GM18907 (cell line): ENCODE data around the gene PAFAH1B1.
"Not testable (repeated sequence)": the region's sequence is repeated elsewhere in the genome, so short reads cannot be mapped to it uniquely, and the experiment has no call there.

Source experiments
- ATAC-seq: cut with Tn5 transposase; IDR thresholded peaks from one replicate; pipeline ENCODE4 v1.9.1; 2021; ENCODE audit warnings: mild to moderate bottlenecking, moderate library complexity; ENCODE audit not compliant: unreplicated experiment

The PAFAH1B1 gene

DNA sequence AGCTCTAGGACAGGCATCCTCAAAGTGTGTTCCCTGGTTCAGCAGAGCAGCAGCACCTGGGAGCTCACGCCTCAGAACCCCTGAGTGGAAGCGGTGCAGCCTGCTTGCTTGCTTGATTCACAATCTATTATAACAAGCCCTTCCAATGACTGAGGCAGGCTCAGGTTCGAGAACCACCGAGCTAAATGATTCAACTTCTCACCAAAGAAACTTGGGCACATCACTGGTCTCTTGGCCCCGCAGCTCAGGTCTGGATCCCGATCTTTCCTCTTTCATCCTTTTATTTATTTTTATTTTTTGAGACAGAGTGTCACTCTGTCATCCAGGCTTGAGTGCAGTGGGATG is 93.6 kb downstream of the PAFAH1B1 start:
- no peak for ATAC-seq

DNA sequence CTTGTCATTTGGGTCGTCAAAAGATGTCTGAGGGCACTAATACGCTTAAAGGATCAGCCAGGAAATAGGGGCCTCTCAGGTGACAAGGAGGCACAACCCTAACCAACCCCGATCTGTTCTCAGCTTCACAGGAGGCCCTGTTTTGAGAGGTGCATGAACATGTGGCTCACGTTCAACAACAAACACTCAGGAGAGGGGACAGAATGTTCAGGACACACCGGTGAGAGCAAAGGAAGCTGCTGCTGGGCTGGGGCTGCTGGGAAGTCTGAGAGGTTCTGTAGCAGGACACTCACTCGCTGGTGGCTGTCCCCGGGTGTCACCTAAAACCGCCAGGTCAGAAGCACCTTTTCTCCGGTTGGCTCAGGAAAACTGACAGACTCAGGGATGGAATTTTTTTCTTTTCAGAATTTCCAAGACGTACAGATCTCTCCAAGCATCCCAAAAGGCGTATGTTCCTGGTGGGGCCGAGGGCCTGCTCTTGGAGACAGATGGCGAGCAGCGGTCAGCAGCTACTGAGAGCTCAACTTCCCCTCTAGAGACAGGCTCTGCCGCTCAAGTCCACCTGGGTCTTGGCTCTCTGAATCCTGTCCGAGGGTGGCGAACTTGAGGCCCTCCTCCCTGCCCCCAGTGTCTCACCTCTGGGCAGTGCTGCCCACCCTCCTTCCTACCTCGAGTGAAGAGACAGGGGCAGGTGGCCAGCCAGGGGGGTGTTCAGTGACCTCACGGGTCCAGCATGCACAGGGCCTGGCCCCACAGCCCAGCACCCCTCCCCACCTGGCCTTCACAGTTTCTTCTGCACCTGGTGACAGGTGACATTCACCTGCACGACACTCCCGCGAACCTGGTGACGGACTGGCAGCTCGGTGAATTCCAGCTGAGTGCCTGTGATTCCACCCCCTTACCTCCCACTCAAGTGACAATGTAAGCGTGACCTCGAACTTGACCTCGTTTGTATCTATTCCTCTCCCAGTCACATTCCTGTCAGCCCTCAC is 95.2 kb downstream of the PAFAH1B1 start:
- ATAC-seq, result no peak

DNA sequence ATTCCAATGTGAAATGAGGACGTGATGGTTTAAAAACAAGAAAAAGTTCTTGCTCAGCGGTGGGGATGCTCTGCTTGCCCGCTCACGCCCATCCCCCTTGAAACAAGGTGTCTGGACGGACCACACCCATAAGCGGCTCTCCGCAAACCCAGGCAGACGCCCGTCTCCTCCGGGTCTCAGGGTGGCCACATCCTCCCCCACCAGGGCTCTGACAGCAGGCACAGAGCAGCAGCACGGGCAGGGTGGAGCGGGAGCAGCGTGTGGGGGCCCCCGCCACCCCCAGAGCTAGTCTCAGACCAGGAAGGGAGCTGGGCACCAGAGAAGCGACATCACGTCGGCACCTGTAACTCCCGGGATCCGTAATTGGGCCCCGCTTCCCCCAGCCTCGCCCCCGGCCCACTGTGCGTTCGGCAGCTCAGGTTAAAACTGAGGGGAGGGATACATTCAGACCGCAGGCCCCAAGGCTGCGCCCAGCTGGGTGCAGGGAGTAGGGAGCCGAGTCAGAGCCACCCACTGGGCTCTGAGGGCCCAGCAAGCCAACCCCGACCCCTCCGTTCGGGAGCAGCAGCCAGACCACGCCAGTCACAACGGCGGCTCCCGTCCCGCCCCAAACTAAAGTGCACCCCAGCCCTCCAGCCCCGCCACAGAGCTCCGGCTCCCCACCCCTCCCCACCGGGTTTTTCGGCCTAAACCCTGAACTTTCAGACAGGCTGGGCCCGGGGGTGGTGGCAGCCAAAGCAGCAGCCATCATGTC is 96.1 kb downstream of the PAFAH1B1 start:
- ATAC-seq, result no peak

DNA sequence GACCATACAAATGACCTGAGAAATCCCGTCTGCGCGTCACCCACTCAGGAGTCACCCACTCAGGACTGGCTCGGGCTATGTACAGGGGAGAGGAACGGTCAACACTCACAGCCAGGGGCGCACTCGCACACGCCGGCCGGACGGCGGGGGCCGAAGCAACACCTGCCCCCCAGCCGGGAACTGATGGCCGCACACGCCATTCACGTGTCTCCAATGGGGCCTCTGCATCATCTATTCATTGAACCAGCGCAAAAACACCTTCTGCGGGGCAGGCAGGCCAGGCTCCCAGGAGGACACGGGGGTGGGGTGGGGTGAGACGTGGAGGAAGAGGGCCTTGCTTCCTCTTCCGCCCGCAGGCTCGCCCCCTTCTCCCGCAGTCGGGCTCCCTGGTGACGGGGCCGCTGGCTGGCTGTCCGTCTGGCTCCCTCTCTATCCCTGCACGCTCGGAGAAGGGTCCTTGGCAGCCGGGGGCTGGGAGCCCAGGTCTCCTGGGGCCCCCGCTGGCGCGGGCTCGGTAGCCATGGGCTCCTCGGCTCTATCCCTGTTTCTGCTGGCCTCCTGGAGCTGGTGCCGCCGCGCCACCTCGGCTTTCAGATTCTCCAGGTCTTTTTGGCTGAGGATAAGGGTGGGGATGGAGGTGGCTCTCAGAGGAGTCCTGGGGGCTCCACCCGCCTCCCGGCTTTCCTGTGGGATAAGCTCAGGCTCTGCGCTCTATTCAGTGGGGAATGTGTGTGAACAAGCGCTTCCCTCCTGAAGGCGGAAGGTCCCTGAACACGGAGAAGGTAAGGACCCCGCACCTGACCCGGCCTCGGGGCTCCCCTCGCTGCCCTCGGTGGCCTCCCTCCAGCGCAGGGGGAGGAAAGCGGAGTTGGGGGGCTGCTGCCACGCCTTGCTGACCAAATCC is 97.0 kb downstream of the PAFAH1B1 start:
- no peak for ATAC-seq

DNA sequence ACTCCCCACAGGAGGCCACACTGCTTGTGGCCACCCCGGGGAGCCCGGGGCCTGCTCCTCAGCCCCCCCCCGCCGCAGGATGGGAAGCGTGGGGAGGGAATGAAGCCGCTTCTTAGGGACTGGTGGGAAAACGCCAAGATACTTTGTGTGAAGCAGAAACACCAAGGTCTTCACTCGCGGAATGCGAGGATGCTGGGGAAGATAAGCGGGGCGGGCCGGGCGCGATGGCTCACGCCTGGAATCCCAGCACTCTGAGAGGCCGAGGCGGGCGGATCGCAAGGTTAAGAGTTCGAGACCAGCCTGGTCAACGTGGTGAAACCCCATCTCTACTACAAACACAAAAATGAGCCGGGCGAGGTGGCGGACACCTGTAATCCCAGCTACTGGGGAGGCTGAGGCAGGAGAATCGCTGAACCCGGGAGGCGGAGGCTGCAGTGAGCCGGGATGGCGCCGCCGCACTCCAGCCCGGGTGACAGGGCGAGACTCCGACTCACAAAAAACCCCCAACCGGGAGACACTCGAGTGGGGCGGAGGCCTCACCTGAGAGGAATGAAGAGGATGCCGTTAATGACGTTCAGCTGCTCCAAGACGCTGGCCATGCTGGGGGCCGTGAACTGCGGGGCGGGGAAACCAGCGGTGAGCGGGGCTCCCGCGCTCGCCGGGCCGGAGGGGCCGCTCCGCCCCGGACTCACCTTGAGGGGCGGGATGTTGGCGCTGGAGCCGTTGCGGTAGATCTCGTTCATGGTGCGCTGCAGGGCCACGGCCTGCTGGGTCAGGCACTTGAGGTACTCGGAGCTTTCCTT is 97.8 kb downstream of the PAFAH1B1 start:
- ATAC-seq, result no peak

DNA sequence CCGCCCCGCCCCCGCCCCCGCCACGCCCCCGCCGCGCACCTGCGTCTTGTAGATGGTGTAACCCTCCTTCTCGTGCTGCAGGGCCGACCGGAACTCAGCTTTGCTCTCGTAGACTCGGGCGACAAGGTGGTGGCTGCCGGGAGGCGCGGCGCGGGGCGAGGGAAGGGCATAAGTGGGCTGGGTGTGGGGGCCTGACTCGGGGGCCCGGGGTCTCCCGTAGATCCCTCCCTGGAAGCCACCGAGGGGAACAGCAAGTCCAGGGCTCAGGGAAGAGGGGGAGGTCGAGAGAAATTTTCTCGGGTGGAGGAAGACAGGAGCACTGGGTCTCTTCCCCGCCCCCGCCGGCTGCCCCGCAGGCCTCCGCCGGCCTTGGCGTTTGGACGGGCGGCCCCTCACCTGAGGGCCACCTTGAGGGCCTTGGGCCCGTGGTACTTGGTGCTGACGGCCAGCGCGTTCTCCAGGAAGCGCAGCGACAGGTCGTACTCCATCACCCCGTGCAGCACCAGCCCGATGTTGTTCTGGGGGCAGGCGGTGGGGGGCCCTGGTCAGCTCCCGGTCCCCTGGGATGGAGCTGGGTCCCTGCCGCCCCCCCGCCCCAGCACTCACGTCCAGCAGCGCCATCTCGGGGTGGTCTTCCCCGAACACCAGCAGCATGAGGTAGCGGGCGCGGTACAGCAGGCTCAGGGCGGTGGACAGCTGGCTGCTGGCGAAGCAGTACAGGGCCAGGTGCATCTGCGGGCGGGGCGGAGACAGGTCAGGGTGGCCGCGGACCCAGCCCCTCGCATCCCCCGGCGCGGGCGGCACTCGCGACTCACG is 98.7 kb downstream of the PAFAH1B1 start:
- no peak for ATAC-seq

DNA sequence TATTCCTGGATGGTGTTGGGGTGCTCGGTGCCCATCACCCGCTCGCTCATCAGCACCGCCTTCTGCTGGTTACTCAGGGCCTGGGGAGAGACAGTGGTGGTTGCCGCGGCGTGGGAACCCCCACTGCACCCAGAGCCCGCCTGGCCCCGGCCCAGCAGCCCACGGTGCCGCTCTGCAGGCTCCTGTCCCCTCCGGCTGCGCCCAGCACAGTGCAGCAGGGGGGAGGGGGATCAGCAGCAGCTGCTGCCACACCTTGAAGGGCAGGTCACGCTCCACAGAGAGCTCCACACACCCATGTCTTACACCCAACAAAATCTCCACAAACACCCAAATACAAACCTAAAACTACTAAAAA is 99.3 kb downstream of the PAFAH1B1 start:
- no peak for ATAC-seq

DNA sequence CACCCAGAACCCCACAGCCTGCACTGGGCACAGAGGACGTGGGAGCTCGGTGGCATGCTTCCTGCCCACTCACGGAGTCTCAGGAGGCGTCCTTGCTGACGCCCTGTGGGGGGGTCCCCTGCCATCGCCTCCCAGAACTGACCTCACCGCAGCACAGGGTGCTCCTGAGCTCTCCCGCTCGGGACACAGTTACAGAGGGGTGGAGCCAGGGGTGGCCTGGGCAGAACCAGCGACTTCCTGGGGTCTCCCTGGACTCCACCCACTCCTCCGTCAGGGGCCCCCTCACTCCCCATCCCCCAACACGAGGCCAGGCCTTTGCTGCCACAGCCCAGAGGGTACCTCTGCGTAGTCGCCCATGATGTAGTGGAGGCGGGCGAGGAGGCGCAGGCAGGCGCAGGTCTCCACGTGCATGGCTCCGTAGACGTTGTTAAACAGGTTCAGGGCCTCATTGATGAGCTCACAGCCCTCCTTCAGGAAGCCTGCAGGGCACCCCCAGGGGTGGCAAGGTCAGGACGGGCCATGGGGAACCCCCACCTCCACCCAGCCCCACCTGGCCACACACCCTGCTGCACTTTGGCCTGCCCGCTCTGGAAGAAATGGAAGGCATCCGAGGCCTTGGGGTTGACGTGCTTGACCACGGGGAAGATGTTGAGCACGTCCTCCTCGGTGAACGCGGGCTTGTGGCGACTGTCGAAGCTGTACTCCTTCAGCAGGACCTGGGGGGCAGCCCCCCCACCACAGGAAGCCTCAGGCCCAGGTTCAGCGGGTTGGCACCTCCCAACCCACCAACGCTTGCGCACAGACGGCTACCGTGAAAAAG is 100.3 kb downstream of the PAFAH1B1 start:
- no peak for ATAC-seq

DNA sequence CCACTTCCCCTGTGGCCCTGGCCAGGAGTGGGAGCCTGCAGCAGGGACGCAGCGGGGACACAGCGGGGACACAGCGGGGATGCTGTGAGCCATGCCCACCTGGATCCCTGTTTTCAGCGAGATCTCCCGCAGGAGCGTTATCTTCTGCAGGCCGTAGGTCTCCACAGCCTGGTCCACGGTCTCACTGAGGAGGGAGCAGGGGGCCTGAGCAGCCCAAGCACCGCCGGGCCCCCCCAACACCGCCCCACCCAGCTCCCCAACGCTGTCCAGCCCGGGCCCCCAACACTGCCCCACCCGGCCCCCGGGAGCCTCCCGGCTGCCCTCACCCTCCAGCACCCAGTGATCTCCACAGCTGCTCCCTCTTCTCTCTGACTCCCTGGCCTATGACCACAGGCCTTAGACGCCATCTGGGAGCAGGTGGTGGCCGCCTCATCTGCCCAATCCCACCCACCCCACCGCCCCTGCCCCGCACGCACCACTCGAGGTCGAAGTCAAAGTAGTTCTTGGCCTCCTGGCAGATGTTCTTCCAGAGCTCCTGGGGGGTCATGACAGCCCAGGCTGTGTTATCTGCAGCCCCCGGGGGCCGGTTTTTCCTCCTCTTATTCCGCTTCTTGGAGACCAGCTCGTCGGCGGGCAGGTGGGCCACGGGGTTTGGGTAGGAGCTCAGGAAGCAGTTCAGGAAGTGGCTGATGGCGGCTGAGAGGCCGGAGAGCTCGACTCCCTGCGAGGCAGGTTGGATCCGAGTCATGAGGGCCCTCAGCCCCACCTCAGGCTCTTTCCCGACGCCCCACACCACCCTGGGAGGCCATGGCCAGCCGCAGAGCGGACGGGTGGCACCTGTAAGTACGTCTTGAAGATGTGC is 101.2 kb downstream of the PAFAH1B1 start:
- no peak for ATAC-seq

DNA sequence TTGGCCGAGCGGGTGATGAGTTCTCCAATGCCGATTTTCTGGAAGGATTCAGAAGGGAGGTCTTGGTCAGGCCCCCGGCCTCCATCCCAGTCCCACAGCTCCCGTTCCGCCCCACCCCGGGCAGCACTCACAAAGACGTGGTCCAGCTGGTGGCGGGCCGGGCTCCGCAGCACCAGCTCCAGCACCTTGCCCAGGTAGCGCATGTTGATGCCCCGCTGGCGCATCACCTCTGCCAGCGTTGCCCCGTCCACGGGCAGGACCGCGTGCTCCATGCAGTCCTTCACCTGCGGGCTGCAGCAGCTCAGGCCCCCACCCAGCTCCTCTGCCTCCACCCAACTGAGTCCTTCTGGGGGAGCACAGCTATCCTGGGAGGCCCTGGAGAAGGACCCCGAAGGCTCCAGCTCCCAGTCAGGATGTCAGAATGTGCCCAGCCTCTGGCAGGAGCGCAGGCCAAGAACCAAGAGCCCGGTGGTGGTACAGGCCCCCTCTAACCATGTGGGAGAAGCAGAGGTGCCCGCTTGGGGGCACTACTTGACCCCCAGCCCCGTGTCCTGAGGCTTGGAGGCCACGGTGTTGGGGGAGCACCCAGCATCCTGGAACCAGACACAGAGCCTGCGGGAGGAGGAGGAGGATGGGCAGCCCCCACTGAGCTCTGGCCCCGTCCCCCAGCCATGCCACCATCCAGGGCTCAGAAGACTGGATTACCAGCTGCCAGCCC is 101.9 kb downstream of the PAFAH1B1 start:
- ATAC-seq, result no peak

DNA sequence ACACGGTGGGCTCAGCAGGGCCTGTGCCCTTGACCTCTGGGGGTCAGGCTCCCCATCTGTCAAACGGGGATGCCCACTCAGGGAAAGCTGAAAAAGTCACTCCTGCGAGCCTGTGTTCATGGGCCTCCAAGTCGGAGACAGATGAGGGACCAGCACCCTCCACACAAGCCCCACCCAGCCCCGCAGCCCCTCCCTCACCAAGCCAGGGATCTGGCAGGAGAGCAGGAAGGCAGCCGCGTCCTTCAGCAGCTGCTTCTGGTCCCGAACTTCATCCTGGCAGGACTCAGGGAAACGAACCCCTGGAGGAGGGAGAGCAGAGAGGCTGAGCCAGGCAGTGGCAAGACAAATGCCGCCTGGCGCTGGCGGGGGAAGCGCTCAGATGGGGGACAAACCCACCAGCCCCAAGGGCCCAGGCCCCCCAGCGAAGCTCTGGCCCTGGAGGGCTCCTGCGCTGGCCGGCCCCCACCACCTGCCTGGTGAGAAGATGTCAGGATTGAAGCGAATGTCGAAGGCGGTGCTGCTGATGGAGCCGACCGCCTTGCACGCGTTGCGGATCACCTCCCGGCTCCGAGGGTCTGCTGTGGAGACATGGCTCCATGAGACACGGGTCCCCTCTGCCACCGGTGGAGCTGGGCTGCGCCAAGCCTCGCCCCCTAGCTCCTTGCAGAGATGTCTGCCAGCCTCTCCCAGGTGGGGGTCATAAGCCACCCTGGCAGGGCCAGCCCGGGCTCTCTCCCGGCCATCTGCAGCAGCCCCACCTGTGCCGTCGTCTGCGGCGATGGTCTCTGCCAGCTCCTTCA is 102.7 kb downstream of the PAFAH1B1 start:
- ATAC-seq, result no peak

DNA sequence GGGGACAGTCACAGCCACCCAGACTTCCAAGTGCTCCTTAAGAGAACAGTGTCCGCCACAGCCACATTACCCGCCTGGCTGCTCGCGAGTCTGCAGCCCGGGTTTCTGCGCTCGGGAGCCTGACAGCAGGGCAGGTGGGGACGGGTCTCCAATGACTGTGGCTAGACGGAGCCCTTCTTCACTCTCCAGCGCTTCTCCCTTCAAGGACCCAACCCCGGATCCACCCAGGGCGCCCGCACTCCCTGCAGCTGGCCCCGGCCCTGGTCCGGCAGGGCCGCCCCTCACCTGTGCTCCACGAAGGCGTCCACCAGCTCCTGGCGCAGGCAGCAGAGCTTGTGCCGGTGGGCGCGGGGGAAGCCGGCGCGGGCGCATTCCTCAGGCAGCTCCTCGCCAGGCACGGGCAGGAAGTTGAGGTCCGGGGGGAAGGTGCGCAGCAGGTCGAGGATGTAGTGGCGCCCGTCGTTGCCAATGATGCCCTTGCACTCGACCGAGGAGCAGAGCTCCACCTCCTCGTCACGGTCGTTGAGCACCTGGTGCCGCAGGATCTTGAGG is 104.2 kb downstream of the PAFAH1B1 start:
- ATAC-seq, result no peak

DNA sequence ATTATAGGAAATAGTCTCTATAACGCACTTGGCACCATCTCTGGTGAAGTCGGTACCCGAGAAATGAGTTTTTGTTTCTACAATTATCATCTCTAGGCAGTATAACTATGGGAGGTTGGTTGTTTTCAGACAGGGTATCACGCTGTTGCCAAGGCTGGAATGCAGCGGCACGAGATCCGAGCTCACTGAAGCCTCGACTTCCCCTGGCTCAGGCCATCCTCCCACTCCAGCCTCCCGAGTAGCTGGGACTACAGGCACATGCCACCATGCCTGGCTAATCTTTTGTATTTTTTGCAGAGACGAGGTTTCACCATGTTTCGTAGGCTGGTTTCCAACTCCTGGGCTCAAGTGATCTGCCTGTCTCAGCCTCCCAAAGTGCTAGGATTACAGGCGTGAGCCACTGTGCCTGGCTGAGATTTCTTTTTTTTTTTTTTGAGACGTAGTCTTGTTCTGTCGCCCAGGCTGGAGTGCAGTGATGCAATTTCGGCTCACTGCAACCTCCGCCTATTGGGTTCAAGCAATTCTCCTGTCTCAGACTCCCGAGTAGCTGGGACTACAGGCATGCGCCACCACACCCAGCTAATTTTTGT is 105.9 kb downstream of the PAFAH1B1 start:
- not testable (repeated sequence) for ATAC-seq

DNA sequence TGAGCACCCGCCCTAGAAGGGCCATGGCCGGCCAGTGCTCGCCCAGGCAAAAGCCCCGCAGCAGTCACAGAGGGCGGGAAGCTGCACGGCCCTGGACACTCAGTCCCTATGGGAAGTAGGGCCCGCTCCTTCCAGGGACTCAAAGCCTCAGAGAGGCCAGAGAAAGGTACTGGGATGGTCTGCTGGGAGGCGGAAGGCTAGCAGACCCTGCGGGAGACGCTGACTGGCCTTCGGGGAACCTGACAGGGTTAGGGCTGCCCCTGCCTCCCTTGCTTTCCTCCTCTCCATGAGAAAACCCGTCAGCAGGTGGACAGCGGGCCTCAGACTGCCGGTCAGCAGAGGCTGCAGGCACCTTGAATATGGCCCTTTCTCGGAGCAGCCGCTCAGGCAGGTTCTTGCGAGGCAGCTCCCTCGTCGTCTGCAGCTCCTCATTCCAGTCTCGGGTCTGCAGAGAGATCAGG is 106.6 kb downstream of the PAFAH1B1 start:
- ATAC-seq, result no peak

DNA sequence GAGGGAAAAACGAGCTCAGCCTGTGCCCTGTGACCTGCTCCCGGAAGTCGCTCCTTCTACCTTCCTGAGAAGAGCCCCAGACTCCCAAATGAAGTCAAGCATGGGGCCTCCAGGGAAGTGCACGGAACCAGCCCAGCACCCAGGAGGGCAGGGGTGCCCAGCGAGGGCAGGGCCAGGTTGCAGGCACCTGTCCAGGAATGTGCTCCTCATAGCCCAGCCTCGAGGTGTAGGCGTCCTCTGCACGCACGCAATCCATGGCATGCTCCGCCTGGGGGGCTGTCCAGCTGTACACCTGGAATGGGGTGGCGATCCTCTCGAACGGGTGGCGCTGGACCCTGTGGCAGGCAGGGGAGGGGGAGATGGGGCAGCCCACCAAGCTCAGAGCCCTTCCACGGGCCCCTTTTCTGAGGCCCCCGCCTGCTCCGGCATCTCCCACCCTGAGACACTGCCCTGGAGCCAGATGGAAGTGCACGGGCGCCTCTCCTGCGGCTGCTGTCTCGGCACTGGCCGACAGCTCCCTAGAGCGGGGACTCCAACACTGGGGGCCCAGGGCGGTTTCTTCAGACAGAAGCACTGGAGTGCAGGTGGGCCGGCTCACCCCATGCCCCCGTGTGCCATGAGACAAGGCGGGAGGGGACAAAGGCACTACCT is 107.2 kb downstream of the PAFAH1B1 start:
- ATAC-seq, result no peak
